Loucy (cell line): Measurements from ENCODE around the gene PIGB.
"Not testable (repeated sequence)": the region's sequence is repeated elsewhere in the genome, so short reads cannot be mapped to it uniquely, and the experiment has no call there.

ENCODE experiments used
- H2AFZ ChIP-seq: fragments of 200-600 bp; sonication (generic); 2 replicates; pipeline ENCODE4 v1.6.0; 2016; ENCODE audit warnings: antibody characterized with exemption, mild to moderate bottlenecking, low read length, moderate library complexity
- H3F3A ChIP-seq: fragments of 200-600 bp; 2 replicates; pipeline ENCODE4 v1.6.0; 2016; ENCODE audit warnings: antibody characterized with exemption, low read depth, mild to moderate bottlenecking
- H3K27me3 ChIP-seq: fragments of 200-600 bp; sonication (generic); 2 replicates; pipeline ENCODE4 v1.6.1; 2014; ENCODE audit warnings: low read length, mild to moderate bottlenecking; ENCODE audit not compliant: insufficient read depth, poor library complexity, severe bottlenecking
- H3K36me3 ChIP-seq: fragments of 200-600 bp; sonication (generic); 2 replicates; pipeline ENCODE4 v1.6.1; 2016; ENCODE audit warnings: low read length; ENCODE audit not compliant: insufficient read depth
- H3K4me1 ChIP-seq: fragments of 200-600 bp; sonication (generic); 2 replicates; pipeline ENCODE4 v1.5.1; 2014; ENCODE audit warnings: low read length, mild to moderate bottlenecking; ENCODE audit not compliant: insufficient read depth, poor library complexity, severe bottlenecking
- H3K4me2 ChIP-seq: fragments of 200-600 bp; sonication (generic); 2 replicates; pipeline ENCODE4 v1.6.0; 2014; ENCODE audit warnings: antibody characterized with exemption, low read length, low read depth, mild to moderate bottlenecking; ENCODE audit not compliant: poor library complexity, severe bottlenecking
- H3K4me3 ChIP-seq: fragments of 200-600 bp; sonication (generic); 2 replicates; pipeline ENCODE4 v1.5.1; 2014; ENCODE audit warnings: low read length, mild to moderate bottlenecking, mixed read lengths; ENCODE audit not compliant: poor library complexity, severe bottlenecking
- H3K79me2 ChIP-seq: fragments of 200-600 bp; sonication (generic); 2 replicates; pipeline ENCODE4 v1.6.1; 2014; ENCODE audit warnings: low read length; ENCODE audit not compliant: insufficient read depth
- H3K9ac ChIP-seq: fragments of 200-600 bp; sonication (generic); 2 replicates; pipeline ENCODE4 v1.6.0; 2014; ENCODE audit warnings: mild to moderate bottlenecking, low read depth, low read length, moderate library complexity; ENCODE audit not compliant: poor library complexity, severe bottlenecking
- H3K9me2 ChIP-seq: fragments of 200-600 bp; sonication (generic); replicated peaks from 2 replicates; pipeline ENCODE4 v1.6.1; 2016; ENCODE audit warnings: low read depth, low read length, mixed read lengths
- H3K9me3 ChIP-seq: fragments of 200-600 bp; sonication (generic); 2 replicates; pipeline ENCODE4 v1.6.1; 2014; ENCODE audit warnings: mild to moderate bottlenecking, antibody characterized with exemption, low read length, low read depth; ENCODE audit not compliant: insufficient read depth
- H4K20me1 ChIP-seq: fragments of 200-600 bp; sonication (generic); 2 replicates; pipeline ENCODE4 v1.6.0; 2014; ENCODE audit warnings: antibody characterized with exemption, low read length, mild to moderate bottlenecking; ENCODE audit not compliant: insufficient read depth, poor library complexity, severe bottlenecking
- CTCF ChIP-seq: fragments of 200-600 bp; sonication (generic); conservative IDR thresholded peaks from 2 replicates; pipeline ENCODE4 v1.5.1; 2014; ENCODE audit warnings: mild to moderate bottlenecking, antibody characterized with exemption, low read length
- EZH2phosphoT487 ChIP-seq: fragments of 200-600 bp; IDR thresholded peaks from 2 replicates; pipeline ENCODE4 v1.6.1; 2018; ENCODE audit warnings: antibody characterized with exemption, mild to moderate bottlenecking, moderate library complexity, borderline replicate concordance

The PIGB gene

GRCh38 chr15:55279746-55280351 is 39.2 kb upstream of the PIGB start:
- Histone ChIP-seq H3K9me3 (no peaks in the 10 kb centered on the region), H3K9ac (peak overlapping the region; percentile 59), H4K20me1 (peaks cover 11% of the 10 kb centered on the region), H3K4me2 (peak overlapping the region; percentile 69), H3K36me3 (no peaks in the 10 kb centered on the region), H2AFZ (no peak overlapping the region), H3K4me1 (peaks cover 85% of the 10 kb centered on the region), H3K4me3 (peak overlapping the region; percentile 47), H3K27me3 (no peaks in the 10 kb centered on the region), H3K79me2 (peaks cover 79% of the 10 kb centered on the region), H3K9me2 (no peaks in the 10 kb centered on the region), H3F3A (peaks cover 29% of the 10 kb centered on the region)
- TF ChIP-seq CTCF (no peak), EZH2phosphoT487 (no peak)

- H3K79me2 ChIP-seq: peaks cover 79% of the 10 kb centered on the region
- H3K4me2 ChIP-seq, H3K4me3 ChIP-seq, H3K9me3 ChIP-seq, H3K36me3 ChIP-seq, H3K9ac ChIP-seq, H2AFZ ChIP-seq, H3K9me2 ChIP-seq, H3K27me3 ChIP-seq: not testable (repeated sequence)
- peaks cover 15% of the 10 kb centered on the region for H4K20me1 ChIP-seq
- H3K4me1 ChIP-seq: peaks cover 89% of the 10 kb centered on the region
- H3F3A ChIP-seq: peaks cover 28% of the 10 kb centered on the region
Measured at GRCh38 chr15:55280589-55280988, 38.4 kb upstream of the PIGB start.

- peak overlapping the region; percentile 71 for H3K4me3 ChIP-seq
- peaks cover 19% of the 10 kb centered on the region for H4K20me1 ChIP-seq
- H3K9ac ChIP-seq: peak overlapping the region; percentile 69
- H3F3A ChIP-seq: peaks cover 17% of the 10 kb centered on the region
- H3K36me3 ChIP-seq: no peaks in the 10 kb centered on the region
- H3K9me2 ChIP-seq: no peaks in the 10 kb centered on the region
- H2AFZ ChIP-seq: no peak overlapping the region
- peaks cover 81% of the 10 kb centered on the region for H3K79me2 ChIP-seq
- H3K4me2 ChIP-seq: peak overlapping the region; percentile 85
- no peaks in the 10 kb centered on the region for H3K27me3 ChIP-seq
- TF ChIP-seq CTCF: peak; percentile 37
- TF ChIP-seq EZH2phosphoT487: no peak
- peaks cover 88% of the 10 kb centered on the region for H3K4me1 ChIP-seq
- no peaks in the 10 kb centered on the region for H3K9me3 ChIP-seq
Measured at GRCh38 chr15:55281517-55282228, 37.3 kb upstream of the PIGB start.
